ENCODE results near the gene BBS1.

Gene BBS1

DNA sequence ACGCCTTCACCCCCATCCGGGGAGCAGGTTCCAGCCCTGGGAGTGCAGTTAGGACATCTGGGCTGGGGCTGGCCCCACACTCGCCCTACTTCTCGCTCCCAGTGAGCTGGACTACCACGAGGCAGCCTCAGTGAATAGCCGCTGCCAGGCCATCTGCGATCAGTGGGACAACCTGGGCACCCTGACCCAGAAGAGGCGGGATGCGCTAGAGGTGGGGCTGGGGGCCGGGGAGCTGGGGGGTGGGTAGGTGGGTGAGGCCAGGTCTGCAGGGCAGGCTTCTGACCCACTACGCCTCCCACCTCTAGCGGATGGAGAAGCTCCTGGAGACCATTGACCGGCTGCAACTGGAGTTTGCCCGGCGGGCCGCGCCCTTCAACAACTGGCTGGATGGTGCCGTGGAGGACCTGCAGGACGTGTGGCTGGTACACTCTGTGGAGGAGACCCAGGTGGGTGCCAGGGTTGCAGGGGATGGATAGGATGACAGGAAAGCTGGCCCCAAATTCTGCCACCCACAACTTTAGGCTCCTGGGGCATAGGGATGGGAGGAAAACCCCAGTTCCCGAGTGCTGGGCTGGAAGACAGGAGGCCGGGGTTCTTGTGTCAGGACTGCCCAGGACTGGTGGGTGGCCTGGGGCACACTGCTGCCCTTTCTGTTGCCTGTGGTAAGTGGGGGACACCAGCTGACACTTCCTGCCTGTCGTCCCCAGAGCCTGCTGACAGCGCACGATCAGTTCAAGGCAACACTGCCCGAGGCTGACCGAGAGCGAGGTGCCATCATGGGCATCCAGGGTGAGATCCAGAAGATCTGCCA is 49.6 kb downstream of the BBS1 start:
- TF ChIP-seq, protein P1, sequence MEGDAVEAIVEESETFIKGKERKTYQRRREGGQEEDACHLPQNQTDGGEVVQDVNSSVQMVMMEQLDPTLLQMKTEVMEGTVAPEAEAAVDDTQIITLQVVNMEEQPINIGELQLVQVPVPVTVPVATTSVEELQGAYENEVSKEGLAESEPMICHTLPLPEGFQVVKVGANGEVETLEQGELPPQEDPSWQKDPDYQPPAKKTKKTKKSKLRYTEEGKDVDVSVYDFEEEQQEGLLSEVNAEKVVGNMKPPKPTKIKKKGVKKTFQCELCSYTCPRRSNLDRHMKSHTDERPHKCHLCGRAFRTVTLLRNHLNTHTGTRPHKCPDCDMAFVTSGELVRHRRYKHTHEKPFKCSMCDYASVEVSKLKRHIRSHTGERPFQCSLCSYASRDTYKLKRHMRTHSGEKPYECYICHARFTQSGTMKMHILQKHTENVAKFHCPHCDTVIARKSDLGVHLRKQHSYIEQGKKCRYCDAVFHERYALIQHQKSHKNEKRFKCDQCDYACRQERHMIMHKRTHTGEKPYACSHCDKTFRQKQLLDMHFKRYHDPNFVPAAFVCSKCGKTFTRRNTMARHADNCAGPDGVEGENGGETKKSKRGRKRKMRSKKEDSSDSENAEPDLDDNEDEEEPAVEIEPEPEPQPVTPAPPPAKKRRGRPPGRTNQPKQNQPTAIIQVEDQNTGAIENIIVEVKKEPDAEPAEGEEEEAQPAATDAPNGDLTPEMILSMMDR (IDR thresholded peaks at IDR 0.05; ENCODE audit: low read length, missing control alignments): no peak
- no peak for DNase-seq (ENCODE audit: low read depth)
- H3K4me3 ChIP-seq (replicated peaks; ENCODE audit: low read depth, low read length): no peak overlapping the region

DNA sequence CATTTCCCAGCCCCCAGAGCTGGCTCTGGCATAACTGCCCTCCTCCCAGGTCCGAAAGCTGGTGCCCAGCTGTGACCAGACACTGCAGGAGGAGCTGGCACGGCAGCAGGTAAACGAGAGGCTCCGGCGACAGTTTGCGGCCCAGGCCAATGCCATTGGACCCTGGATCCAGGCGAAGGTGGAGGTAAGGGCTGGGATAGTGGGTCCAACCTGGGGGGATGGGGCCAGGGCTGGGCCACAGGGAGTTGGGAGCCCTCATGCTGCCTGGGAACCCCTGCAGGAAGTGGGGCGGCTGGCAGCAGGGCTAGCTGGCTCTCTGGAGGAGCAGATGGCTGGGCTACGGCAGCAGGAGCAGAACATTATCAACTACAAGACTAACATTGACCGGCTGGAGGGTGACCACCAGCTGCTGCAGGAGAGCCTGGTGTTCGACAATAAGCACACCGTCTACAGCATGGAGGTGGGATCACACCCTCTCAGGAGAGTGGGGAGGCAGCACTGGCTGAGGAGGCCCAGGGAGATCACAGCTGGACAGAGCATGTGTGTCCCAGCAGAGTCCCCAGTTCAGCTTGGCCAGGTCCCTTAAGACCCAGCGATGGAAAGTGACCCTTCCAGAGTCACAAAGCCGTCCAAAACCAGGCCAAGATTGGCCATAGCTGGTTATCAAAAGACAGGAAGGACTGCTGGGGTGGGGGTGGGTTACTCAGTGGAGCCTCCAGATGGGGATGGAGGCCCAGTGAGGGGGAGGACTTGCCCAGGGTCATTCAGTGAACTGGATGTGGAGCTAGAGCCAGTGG is 50.9 kb downstream of the BBS1 start:
- TF ChIP-seq, protein P1 (IDR thresholded peaks at IDR 0.05; ENCODE audit: low read length, missing control alignments): no peak
- no peak for DNase-seq (ENCODE audit: low read depth)
- no peak overlapping the region for H3K4me3 ChIP-seq (replicated peaks; ENCODE audit: low read depth, low read length)

DNA sequence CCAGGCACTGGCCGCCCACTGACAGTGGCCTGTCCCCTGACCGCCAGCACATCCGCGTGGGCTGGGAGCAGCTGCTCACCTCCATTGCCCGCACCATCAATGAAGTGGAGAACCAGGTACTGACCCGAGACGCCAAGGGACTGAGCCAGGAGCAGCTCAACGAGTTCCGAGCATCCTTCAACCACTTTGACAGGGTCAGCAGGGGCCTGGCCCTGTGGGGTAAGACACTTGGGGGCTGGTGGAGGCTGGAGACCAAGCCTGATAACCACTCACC is 51.5 kb downstream of the BBS1 start:
- DNase-seq (ENCODE audit: low read depth): no peak
- TF ChIP-seq, protein P1 (IDR thresholded peaks at IDR 0.05; ENCODE audit: low read length, missing control alignments): no peak
- no peak overlapping the region for H3K4me3 ChIP-seq (replicated peaks; ENCODE audit: low read depth, low read length)

DNA sequence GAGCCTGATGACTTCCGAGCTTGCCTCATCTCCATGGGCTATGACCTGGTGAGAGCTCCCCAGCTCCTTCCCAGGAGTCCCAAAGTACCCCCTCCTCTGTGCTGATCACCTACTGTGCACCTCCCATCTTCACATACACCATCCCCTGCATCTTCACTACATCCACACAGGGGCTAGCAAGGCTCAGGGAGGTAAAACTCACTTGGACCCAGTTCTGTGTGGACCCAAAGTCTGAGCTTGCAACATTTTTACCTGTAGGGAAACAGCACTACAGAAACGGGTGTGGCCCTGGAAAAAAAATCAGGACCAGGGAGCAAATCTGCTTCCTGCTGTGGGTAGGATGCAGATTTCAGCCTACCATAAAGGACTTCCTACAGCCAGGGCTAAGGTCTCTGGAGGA is 51.8 kb downstream of the BBS1 start:
- DNase-seq (ENCODE audit: low read depth): no peak
- no peak overlapping the region for H3K4me3 ChIP-seq (replicated peaks; ENCODE audit: low read depth, low read length)
- TF ChIP-seq, protein P1 (IDR thresholded peaks at IDR 0.05; ENCODE audit: low read length, missing control alignments): no peak

DNA sequence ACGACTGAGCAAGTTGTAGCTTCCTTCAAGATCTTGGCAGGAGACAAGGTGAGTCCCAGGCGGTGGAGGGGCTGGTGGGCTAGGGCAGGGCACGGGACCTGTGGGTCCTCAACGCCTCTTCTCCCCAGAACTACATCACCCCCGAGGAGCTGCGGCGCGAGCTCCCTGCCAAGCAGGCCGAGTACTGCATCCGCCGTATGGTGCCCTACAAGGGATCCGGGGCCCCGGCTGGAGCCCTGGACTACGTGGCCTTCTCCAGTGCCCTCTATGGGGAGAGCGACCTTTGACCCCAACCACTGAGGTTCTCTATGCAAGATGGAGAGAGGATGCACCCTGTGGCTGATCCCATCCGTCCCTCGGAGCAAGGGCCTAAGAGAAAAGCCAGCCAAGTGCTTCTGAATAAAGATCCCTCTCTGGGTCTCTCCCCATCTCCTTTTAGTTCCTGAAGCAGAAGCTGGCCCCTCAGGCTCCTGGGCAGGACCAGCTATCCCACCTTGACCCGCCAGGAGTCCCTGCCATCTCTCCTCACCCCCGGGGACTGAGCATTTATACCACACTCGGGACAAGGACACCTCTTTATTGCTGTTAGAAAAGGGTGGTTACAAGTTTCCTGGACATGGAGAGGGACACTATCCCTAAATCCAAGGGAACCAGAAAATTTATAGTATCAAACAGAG is 52.6 kb downstream of the BBS1 start:
- H3K4me3 ChIP-seq (replicated peaks; ENCODE audit: low read depth, low read length): no peak overlapping the region
- no peak for DNase-seq (ENCODE audit: low read depth)
- TF ChIP-seq, protein P1 (IDR thresholded peaks at IDR 0.05; ENCODE audit: low read length, missing control alignments): no peak

DNA sequence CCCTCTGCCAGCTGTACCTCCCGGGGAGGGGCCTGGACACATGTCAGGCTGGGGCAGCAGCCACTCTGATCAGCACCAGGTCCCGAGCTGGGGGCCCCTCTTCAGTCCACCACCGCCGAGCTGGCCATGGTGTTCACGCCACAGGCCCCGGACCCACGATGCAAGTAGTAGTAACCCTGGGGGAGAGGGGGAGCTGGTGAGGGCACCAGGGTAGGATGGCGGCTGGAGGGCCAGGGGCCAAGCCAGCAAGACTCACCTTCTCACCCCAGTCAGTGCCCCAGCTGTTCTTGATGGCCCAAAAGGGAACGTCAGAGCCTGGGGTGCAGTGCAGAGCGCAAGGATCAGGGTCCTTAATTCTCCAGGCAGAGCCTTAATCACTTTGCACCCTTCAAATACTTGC is 53.4 kb downstream of the BBS1 start:
- TF ChIP-seq, protein P1 (IDR thresholded peaks at IDR 0.05; ENCODE audit: low read length, missing control alignments): no peak
- H3K4me3 ChIP-seq (replicated peaks; ENCODE audit: low read depth, low read length): no peak overlapping the region
- DNase-seq (ENCODE audit: low read depth): no peak
